GM13976 (cell line): Measurements from ENCODE around the gene SAMD11.

ENCODE experiments used
- DNase-seq: peaks from one replicate; pipeline ENCODE4 v3.0.0; 2012; ENCODE audit warnings: low spot score
- in situ Hi-C: fragments of 300-500 bp; cut with MboI; formaldehyde crosslinking; loops from one replicate; pipeline ENCODE4 v1.12.0; 2022; ENCODE audit warnings: low sequenced_read_pairs, mixed read lengths, inconsistent platforms; ENCODE audit not compliant: unreplicated experiment
- TF ChIP-seq, protein P1 (sequence below): IDR thresholded peaks from 2 replicates; pipeline ENCODE4 v1.5.1; 2012; ENCODE audit warnings: borderline replicate concordance, mild to moderate bottlenecking; ENCODE audit not compliant: insufficient read depth; ENCODE audit errors: extremely low read depth, missing control alignments, control extremely low read depth

The SAMD11 gene

DNA sequence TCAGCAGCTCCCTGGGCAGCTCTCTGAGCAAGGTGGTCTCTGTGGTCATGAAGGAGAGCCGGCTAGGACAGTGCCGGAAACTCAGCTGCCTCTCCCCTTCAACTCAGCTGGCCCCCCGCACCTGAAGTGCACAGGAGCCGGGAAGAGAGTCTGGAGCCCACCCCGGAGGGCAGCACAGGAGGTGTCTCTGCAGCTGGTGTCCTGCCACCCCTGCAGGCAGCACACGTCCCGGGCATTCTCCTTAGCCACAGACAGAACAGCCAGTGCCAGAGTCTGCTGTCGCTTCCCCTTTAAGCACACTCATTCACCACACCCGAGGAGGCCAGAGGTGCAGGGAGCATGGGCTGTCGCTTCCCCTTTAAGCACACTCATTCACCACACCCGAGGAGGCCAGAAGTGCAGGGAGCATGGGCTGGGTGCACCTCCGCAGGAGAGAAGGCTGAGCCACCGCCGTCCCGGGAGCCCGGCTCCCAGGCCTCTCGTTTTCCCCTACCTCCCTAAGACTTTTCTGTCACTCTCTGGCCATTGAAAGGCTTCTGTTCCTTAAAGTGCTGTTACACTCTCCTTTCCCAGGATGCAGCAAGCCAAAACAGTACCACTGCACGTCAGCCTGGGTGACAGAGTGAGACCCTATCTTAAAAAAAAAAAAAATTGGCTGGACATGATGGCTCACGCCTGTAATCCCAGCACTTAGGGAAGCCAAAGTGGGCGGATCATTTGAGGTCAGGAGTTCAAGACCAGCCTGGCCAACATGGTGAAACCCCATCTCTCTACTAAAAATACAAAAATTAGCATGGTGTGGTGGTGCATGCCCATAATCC lies 16.9 kb upstream of the SAMD11 start:
- TF ChIP-seq, protein P1, sequence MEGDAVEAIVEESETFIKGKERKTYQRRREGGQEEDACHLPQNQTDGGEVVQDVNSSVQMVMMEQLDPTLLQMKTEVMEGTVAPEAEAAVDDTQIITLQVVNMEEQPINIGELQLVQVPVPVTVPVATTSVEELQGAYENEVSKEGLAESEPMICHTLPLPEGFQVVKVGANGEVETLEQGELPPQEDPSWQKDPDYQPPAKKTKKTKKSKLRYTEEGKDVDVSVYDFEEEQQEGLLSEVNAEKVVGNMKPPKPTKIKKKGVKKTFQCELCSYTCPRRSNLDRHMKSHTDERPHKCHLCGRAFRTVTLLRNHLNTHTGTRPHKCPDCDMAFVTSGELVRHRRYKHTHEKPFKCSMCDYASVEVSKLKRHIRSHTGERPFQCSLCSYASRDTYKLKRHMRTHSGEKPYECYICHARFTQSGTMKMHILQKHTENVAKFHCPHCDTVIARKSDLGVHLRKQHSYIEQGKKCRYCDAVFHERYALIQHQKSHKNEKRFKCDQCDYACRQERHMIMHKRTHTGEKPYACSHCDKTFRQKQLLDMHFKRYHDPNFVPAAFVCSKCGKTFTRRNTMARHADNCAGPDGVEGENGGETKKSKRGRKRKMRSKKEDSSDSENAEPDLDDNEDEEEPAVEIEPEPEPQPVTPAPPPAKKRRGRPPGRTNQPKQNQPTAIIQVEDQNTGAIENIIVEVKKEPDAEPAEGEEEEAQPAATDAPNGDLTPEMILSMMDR = no peak
- in situ Hi-C loops = loop anchor here (10.0 kb wide), 1 partner anchor 58 kb away; the partner anchor contains the start of genes KLHL17 and PLEKHN1

DNA sequence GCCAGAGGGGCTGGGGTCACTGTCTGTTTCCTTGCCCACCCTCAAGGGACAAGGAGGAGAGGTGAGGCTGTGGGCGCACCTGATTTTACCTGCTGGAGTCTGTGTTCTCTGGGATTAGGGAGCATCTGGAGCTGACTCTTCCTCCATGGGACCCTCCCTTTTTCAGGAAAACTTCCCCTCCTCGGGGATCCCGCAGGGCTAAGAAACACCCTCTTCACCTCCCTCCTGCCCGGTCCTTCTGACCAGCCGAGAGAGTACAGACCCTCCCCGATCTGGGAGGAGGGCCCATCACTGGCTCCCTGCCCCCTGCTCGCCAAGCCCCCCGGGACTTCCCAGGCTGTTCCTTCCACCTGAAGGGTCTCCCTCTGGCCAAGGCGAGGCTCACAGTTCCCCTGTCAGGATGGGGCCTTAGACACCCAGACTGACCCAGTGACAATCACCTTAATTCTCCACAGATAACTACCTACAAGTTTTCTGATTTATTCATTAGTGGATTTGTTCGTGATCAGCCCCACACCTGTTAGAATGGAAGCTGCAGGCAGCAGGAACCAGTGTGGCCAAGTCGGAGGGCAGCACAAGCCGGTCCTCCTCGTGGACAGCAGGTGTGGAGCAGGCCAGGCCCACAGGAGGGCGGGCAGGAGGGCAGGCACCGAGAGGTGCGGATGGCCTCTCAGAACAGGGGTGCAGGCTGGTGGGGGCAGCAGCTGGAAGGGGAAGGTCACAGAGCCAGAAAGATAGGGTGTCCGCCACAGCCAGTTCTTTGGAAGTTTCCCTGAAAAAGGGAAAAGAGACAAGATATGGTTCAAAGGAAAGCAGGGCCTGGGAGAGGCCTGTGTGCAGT lies 15.9 kb upstream of the SAMD11 start:
- in situ Hi-C loops = loop anchor here (10.0 kb wide), 1 partner anchor 57 kb away; the partner anchor contains the start of genes KLHL17 and PLEKHN1
- TF ChIP-seq, protein P1 = no peak
- no peak for DNase-seq

More for the DNA sequence above, 16.9 kb upstream of the SAMD11 start:
- no peak for DNase-seq

DNA sequence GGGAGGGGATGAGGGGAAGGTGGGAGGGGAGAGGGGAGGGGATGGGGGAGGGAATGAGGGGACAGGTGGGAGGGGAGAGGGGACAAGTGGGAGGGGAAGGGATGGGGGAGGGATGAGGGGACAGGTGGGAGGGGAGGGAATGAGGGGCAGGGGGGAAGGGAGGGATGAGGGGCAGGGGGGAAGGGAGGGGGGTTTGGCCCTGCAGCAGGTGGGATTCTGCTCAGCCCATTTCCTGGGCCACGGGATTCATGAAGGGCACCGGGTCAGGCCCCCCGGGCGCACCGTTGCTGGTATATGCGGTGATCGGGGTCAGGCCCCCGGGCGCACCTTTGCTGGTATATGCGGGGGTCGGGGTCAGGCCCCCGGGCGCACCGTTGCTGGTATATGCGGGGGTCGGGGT lies 15.1 kb upstream of the SAMD11 start:
- TF ChIP-seq, protein P1 = no peak
- no peak for DNase-seq
- in situ Hi-C loops = loop anchor here (10.0 kb wide), 1 partner anchor 56 kb away; the partner anchor contains the start of genes KLHL17 and PLEKHN1

DNA sequence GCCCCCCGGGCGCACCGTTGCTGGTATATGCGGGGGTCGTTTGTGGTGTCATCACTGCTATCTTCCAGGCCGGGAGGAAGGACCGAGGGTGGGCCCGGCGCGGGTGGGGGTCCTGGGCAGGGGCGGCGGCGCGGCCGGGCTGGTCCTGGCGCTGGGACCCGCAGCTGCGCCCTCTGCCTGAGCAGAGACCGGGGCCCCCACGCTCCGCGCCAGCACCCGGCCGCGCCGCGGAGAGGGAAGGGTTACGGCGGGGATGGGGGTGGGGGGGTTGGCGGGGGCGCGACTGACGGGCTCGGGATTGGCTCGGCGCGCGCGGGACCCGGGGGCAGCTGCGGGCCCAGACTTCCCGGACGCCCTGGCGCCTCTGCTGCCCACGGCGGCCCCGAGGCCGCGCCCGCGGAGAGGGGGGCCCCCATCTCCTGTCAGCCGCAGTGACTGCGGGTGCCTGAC lies 13.8 kb upstream of the SAMD11 start:
- no peak for DNase-seq
- TF ChIP-seq, protein P1 = no peak
- in situ Hi-C loops = loop anchor here (10.0 kb wide), 1 partner anchor 55 kb away; the partner anchor contains the start of genes KLHL17 and PLEKHN1

DNA sequence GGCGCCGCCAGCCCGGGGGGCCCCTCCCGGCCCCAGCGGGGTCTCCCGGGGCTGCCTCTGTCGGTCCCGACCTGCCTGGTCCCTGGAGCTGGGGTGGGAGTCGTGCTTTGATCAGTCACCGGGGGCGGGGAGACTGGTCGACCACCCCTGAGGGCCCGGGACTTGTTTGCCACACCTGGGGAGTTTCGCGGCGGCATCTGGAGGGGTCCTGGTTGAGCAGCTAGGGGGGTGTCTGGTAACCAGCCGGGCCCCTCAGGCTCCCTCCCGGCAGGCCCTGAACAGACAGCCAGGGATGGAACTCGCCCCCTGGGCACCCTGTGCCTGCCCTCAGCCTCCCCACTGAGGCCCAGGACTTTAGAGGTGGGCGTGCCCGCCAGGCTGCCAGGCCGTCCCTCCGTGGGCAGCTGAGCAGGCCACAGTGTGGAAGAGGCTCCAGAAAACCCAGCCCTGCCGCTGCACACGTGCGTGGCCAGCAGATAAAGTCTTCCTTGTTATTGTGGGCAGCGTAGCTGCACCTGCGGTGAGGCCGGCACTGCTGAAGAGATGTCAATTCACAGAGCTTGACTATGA lies 13.3 kb upstream of the SAMD11 start:
- in situ Hi-C loops = no loop called here
- TF ChIP-seq, protein P1 = no peak
- DNase-seq = no peak
